ENCODE measurements around the gene ZNHIT1. TPM values are rescaled to one million over a fixed set of nuclear protein-coding genes. Genes with fewer than 3 reads are reported as not detected.

ZNHIT1 gene
- total RNA-seq, 2 donors from 2014 or later: 51.4 to 74.8 TPM

- Histone ChIP-seq H3K9me3 (no peaks in the 10 kb centered on the region), H3K4me3 (no peak overlapping the region), H3K27me3 (no peaks in the 10 kb centered on the region), H3K36me3 (replicated peaks in 1 of 2; ENCODE audit: insufficient read depth in 1 of 2, low read depth in 2 of 2) (peaks cover 0 to 1% of the 10 kb centered on the region in 2 donors), H3K4me1 (peaks cover 51% of the 10 kb centered on the region), H3K27ac (peak overlapping the region in 2 of 4 donors; percentile 85 to 87)
- WGBS, 2 donors: 89 to 92% methylated on average over 32 of the region's 32 CpGs
- TF ChIP-seq CTCF (IDR thresholded peaks at IDR 0.05) (no peak), POLR2A (IDR thresholded peaks at IDR 0.05) (no peak)
- DNase-seq (no peak), ATAC-seq (no peak)
- intact Hi-C loops (cut with DNase I): no loop called here
Measured at GRCh38 chr7:101240226-101241014, 22.5 kb downstream of the ZNHIT1 start.

- 89 to 95% methylated on average over 12 of the region's 12 CpGs for WGBS, 2 donors
- intact Hi-C loops (cut with DNase I): no loop called here
- Histone ChIP-seq H3K4me3 (no peak overlapping the region), H3K27ac (peak overlapping the region in 1 of 4 donors; percentile 87), H3K4me1 (peaks cover 57% of the 10 kb centered on the region), H3K36me3 (replicated peaks in 1 of 2; ENCODE audit: insufficient read depth in 1 of 2, low read depth in 2 of 2) (peaks cover 0 to 1% of the 10 kb centered on the region in 2 donors), H3K27me3 (no peaks in the 10 kb centered on the region), H3K9me3 (no peaks in the 10 kb centered on the region)
- no peak for TF ChIP-seq POLR2A (IDR thresholded peaks at IDR 0.05)
- no peak for ATAC-seq
- no peak for DNase-seq
Measured at GRCh38 chr7:101241015-101241363, 23.0 kb downstream of the ZNHIT1 start.

GRCh38 chr7:101241443-101242349, 23.7 kb downstream of the ZNHIT1 start:
- ATAC-seq: no peak
- WGBS, 2 donors: 78 to 84% methylated on average over 16 of the region's 16 CpGs
- H3K4me3 ChIP-seq: no peak overlapping the region
- H3K36me3 ChIP-seq (replicated peaks in 1 of 2; ENCODE audit: insufficient read depth in 1 of 2, low read depth in 2 of 2): peaks cover 0 to 1% of the 10 kb centered on the region in 2 donors
- DNase-seq: no peak
- H3K9me3 ChIP-seq: no peaks in the 10 kb centered on the region
- H3K4me1 ChIP-seq: peaks cover 60% of the 10 kb centered on the region
- TF ChIP-seq POLR2A (IDR thresholded peaks at IDR 0.05): no peak
- no peak for TF ChIP-seq CTCF (IDR thresholded peaks at IDR 0.05)
- no peak overlapping the region for H3K27ac ChIP-seq
- H3K27me3 ChIP-seq: no peaks in the 10 kb centered on the region
- intact Hi-C loops (cut with DNase I): no loop called here

GRCh38 chr7:101243646-101244374, 25.8 kb downstream of the ZNHIT1 start:
- 15 to 30% methylated on average over 15 to 28 of the region's 28 CpGs for WGBS, 2 donors
- Histone ChIP-seq H3K4me1 (peaks cover 40% of the 10 kb centered on the region), H3K9me3 (no peaks in the 10 kb centered on the region), H3K27me3 (no peaks in the 10 kb centered on the region), H3K27ac (peak overlapping the region; percentile 91 to 95 (median 94)), H3K4me3 (peak overlapping the region; percentile 59 to 90), H3K36me3 (replicated peaks in 1 of 2; ENCODE audit: insufficient read depth in 1 of 2, low read depth in 2 of 2) (no peaks in the 10 kb centered on the region)
- ATAC-seq (no peak), DNase-seq (peak in 1 of 4 donors; percentile 30)
- TF ChIP-seq POLR2A (IDR thresholded peaks at IDR 0.05): no peak
- TF ChIP-seq CTCF (IDR thresholded peaks at IDR 0.05): no peak
- intact Hi-C loops (cut with DNase I): no loop called here

All from body of pancreas (tissue), 4 donors.